DMS153 treated with DMSO at 0.1 percent for 48 hours (cell line): ENCODE measurements around the gene USP47.

Experiments used
- DNase-seq: peaks from one replicate; lab custom pipeline; 2025; ENCODE audit not compliant: unreplicated experiment; lab: John Stamatoyannopoulos, UW

Gene USP47, protein sequence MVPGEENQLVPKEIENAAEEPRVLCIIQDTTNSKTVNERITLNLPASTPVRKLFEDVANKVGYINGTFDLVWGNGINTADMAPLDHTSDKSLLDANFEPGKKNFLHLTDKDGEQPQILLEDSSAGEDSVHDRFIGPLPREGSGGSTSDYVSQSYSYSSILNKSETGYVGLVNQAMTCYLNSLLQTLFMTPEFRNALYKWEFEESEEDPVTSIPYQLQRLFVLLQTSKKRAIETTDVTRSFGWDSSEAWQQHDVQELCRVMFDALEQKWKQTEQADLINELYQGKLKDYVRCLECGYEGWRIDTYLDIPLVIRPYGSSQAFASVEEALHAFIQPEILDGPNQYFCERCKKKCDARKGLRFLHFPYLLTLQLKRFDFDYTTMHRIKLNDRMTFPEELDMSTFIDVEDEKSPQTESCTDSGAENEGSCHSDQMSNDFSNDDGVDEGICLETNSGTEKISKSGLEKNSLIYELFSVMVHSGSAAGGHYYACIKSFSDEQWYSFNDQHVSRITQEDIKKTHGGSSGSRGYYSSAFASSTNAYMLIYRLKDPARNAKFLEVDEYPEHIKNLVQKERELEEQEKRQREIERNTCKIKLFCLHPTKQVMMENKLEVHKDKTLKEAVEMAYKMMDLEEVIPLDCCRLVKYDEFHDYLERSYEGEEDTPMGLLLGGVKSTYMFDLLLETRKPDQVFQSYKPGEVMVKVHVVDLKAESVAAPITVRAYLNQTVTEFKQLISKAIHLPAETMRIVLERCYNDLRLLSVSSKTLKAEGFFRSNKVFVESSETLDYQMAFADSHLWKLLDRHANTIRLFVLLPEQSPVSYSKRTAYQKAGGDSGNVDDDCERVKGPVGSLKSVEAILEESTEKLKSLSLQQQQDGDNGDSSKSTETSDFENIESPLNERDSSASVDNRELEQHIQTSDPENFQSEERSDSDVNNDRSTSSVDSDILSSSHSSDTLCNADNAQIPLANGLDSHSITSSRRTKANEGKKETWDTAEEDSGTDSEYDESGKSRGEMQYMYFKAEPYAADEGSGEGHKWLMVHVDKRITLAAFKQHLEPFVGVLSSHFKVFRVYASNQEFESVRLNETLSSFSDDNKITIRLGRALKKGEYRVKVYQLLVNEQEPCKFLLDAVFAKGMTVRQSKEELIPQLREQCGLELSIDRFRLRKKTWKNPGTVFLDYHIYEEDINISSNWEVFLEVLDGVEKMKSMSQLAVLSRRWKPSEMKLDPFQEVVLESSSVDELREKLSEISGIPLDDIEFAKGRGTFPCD (N-terminal part only)

GRCh38 chr11:11841723-11842420 is at the start of gene USP47:
USP47 (plus strand) TSS chr11:11841972; CDS start chr11:11842186, 214 bp downstream.
- DNase-seq, result peak; percentile 89

GRCh38 chr11:11793073-11793472 is 48.7 kb upstream of the USP47 start:
- DNase-seq, result no peak

DNA sequence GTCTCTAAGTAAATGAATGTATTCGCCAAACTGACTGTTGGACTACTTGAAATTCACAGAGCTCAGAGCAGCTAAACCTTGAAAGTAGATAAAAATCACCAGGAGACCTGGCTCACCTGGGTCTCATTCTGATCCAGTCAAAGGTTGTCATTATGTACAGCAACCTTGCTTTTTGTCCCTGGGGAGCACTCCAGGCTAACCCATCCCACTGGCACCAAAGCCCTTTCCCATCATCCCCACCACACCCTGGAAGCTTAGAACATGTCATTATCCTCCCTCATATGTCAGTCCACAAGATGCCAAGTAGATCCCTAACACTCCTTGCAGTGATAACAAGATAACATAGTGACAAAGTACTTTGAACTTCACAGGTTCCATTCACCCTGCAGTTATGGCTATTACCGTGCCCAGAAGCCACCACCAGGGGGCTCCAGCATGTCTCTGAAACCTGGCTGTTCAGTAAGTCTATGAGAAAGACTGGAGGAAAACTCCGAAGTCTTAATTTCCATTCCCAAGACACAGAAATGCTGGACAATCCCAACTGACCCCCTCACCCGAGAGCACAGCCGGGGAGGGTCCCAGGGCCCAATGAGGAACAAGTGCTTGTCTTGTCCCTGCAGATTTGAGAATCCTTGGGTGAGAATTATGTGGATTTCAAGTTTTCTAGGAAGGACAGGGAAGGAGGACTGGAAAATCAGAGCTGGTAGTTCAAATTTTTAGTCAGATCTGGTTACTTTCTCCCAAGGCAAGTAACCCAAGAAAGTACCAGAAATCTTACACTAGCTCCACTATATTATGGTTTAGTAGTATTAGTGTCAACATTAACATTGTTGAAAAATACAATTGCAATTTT is 43.0 kb upstream of the USP47 start:
- DNase-seq, result no peak

GRCh38 chr11:11805228-11805627 is 36.5 kb upstream of the USP47 start:
- DNase-seq, result no peak

GRCh38 chr11:11806074-11806473 is 35.7 kb upstream of the USP47 start:
- DNase-seq, result no peak

- no peak for DNase-seq
Observed at GRCh38 chr11:11806586-11806985, 35.2 kb upstream of the USP47 start.

DNA sequence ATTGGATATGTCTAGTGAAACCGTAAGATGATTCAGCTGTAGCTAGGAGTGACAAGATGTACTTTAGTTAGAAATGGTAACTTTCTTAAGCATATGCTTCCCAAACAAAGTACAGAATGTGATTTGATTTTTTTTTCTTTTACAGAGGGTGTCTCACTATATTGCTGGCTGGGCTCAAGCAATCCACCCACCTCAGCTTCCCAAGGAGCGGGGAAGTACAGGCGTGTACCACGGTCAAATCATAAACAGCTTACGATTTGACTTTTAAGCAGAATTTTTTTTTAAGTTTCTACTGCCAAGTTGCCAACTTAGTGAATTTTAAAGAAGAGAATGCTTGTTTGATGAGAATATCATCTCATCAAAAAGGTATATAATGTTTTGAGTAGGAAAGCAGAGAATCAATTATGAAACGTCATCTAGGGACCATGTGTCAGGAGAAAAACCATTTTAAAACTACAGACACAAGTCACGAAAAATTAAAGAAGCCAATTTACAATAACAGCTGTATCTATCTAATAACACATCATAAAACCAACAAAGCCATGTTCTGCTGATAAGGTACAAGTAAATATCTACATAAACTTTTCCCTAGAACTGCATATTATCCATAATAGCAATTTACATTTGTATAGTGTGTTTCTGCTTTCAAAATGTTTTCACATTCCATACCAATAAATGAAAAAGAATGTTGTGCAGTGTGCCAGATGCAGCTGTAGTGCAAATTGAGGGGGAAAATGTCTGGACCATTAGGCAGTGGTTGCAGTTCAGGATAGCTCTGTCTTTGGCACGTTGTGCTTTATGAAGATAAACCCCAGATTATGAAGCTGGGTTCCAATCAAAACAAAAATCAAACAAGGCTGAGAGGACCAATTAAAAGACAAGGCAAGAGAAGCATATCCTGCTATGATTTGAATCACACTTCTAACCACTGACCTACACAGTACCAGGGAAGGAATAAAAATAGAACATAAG is 33.7 kb upstream of the USP47 start:
- DNase-seq, result no peak

DNA sequence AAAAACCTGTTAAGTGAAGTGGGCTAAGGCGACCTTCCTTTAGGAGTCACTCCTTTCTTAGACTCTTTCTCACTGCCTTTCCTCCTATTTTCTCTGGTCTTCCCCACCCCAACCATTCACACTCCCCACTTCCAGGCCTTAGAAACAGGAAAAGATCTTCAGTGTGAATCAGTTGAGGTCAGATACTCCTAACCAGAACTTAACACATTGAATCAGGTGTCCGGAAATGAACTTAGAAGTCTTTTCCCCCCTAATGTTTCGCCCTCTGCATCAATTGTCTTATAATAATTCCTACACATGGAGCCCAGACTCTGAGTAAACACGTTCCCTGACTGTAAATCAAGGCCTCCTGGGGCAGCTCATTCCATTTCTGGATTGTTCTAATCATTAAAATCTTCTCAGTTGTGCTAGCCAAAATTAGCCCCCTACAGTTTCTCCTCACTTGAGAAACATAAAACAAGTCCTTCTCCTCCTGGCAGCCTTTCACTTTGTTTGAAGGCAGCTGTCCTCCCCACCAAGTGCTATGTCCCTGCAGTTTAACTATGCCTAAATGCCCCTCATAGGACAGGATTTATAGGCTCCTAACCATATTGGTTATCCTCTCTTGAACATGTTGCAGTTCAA is 32.7 kb upstream of the USP47 start:
- no peak for DNase-seq

- no peak for DNase-seq
Observed at GRCh38 chr11:11810764-11811726, 30.7 kb upstream of the USP47 start.

- no peak for DNase-seq
Observed at GRCh38 chr11:11813288-11813962, 28.3 kb upstream of the USP47 start.

GRCh38 chr11:11814614-11815452 is 26.9 kb upstream of the USP47 start:
- DNase-seq, result no peak

DNA sequence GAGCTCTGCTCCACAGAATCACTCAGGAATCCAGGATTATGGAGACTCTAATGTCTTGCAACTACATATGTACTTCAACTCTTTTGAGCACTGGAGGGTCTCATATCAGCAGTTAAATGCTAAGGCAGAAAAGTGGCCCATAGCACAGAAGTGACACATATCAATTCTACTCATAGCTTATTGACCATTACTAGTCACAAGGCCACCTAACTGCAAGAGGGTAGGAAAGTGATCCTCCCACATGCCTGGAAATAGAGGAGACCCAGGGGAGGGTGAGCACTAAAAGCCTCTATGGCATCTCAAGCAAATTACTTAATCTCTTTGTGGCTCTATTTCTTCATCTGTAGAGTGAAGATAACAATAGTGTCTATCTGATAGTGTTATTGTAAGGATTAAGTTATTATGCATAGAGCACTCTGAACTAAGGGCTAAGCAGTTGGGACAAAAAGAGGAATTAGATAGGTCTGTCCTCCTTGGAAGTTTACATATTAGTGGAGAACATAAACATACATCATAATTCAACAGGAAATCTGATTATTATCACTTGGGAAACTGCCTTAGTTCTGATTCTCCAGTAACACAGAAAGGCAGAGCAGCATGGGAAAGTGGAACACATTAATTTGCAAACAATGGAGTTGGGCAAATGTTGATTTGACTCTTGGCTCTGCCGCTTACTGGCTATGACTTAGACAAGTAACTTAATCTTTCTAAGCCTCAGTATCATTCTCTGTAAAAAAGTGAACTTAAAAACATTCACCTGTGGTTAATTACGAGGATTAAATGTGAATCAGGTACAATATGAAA is 25.1 kb upstream of the USP47 start:
- no peak for DNase-seq

DNA sequence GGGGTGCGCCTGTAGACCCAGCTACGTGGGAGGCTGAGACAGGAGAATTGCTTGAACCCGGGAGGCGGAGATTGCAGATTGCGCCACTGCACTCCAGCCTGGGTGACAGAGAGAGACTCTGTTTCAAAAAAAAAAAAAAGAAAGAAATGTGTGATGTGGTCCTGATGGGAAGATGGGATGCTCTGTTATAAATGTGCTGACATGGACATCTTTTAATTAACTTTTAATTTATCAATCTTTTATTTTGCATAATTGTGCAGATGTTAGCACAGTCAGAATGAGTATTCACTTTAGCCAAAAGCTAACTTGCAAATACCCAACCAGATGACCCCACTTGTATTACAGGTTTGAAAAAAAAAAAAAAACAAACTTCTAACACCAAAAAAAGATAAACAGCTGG is 23.8 kb upstream of the USP47 start:
- DNase-seq, result no peak

- no peak for DNase-seq
Observed at GRCh38 chr11:11818529-11819121, 23.1 kb upstream of the USP47 start.
